Endothelial cell of umbilical vein (primary cell): ENCODE results near the gene KIAA0825. TPM values are rescaled to one million over a fixed set of nuclear protein-coding genes. Genes with fewer than 3 reads are reported as not detected.

Experiments used
- BruUV-seq: library from RNA; stranded (reverse); fragments of 400-500 nt; replicated peaks from 2 replicates; lab custom pipeline; 2021; lab: Mats Ljungman, UMichigan
- CTCF ChIA-PET: fragments of 300-600, 350-600 bp; sonication (Branson Sonifier 250); formaldehyde crosslinking; loops from one replicate; lab custom pipeline; 2021; ENCODE audit warnings: antibody characterized with exemption, inconsistent platforms; lab: Charles Lee
- POLR2A ChIA-PET: fragments of 300-600, 350-600 bp; sonication (Branson Sonifier 250); formaldehyde crosslinking; loops from one replicate; lab custom pipeline; 2021; ENCODE audit warnings: antibody characterized with exemption, inconsistent platforms; lab: Charles Lee
- DNase-seq: peaks from one replicate; pipeline ENCODE4 v3.0.0-alpha.2; 2011; ENCODE audit warnings: low read depth, low spot score
- FAIRE-seq: peaks from 2 replicates; lab custom pipeline; 2011; peaks lifted over from hg19 to GRCh38; lab: Jason Lieb, UNC
- H2AFZ ChIP-seq: 2 replicates; pipeline ENCODE4 v1.6.0; 2012; ENCODE audit warnings: low read depth, low read length, control low read depth, inconsistent platforms
- H3K27ac ChIP-seq: 2 replicates; pipeline ENCODE4 v1.5.1; 2011; ENCODE audit warnings: low read depth, mild to moderate bottlenecking, control low read depth, low read length, moderate library complexity; ENCODE audit not compliant: insufficient read depth
- H3K27me3 ChIP-seq, 2 experiments: 2 replicates each; pipeline versions ENCODE4 v1.6.0 to v1.6.1; 2011; ENCODE audit warnings: low read length in 2 of 2, mixed read lengths in 1 of 2; ENCODE audit not compliant: control insufficient read depth in 2 of 2, insufficient read depth in 2 of 2
- H3K36me3 ChIP-seq, 2 experiments: 2 replicates in 1 of 2; 3 replicates in 1 of 2; pipeline ENCODE4 v1.5.1; 2011; ENCODE audit warnings: low read length in 2 of 2, mild to moderate bottlenecking in 1 of 2, moderate library complexity in 1 of 2; ENCODE audit not compliant: control insufficient read depth in 2 of 2, insufficient read depth in 2 of 2; ENCODE audit errors: extremely low read depth in 1 of 2
- H3K4me1 ChIP-seq: 3 replicates; pipeline ENCODE4 v1.5.1; 2011; ENCODE audit warnings: mild to moderate bottlenecking, low read length; ENCODE audit not compliant: control insufficient read depth, insufficient read depth; ENCODE audit errors: extremely low read depth
- H3K4me2 ChIP-seq: 2 replicates; pipeline ENCODE4 v1.6.1; 2011; ENCODE audit warnings: low read length, control low read depth, mixed read lengths; ENCODE audit not compliant: insufficient read depth
- H3K4me3 ChIP-seq, 3 experiments: fragments of 200-600 bp in 1 of 3; sonication (generic), shearing (Covaris generic) in 1 of 3; replicated peaks in 1 of 3; 2 replicates each; pipeline ENCODE4 v1.5.1; 2011 to 2016; ENCODE audit warnings: control low read depth in 3 of 3, low read length in 3 of 3, mild to moderate bottlenecking in 2 of 3, inconsistent platforms in 1 of 3, low read depth in 1 of 3, moderate library complexity in 1 of 3; ENCODE audit not compliant: insufficient read depth in 1 of 3
- H3K79me2 ChIP-seq: 2 replicates; pipeline ENCODE4 v1.6.0; 2012; ENCODE audit warnings: low read length, inconsistent platforms; ENCODE audit not compliant: control insufficient read depth, insufficient read depth
- H3K9ac ChIP-seq: replicated peaks from 2 replicates; pipeline ENCODE3; 2011; ENCODE audit warnings: low read length, control low read depth; ENCODE audit not compliant: insufficient read depth; ENCODE audit errors: extremely low read depth
- H3K9me1 ChIP-seq: replicated peaks from 3 replicates; pipeline ENCODE4 v1.6.0; 2011; ENCODE audit warnings: mild to moderate bottlenecking, low read length; ENCODE audit not compliant: control insufficient read depth, insufficient read depth; ENCODE audit errors: extremely low read depth
- H3K9me3 ChIP-seq: replicated peaks from 2 replicates; pipeline ENCODE4 v1.5.1; 2012; ENCODE audit warnings: low read length, inconsistent platforms; ENCODE audit not compliant: control insufficient read depth, insufficient read depth
- H4K20me1 ChIP-seq: replicated peaks from 2 replicates; pipeline ENCODE3; 2011; ENCODE audit warnings: mild to moderate bottlenecking, low read length; ENCODE audit not compliant: control insufficient read depth, insufficient read depth; ENCODE audit errors: extremely low read depth
- CTCF ChIP-seq, 2 donors: IDR thresholded peaks; 1 replicate in 1 of 2; 2 replicates in 1 of 2; pipeline ENCODE4 v1.5.1; 2011; ENCODE audit warnings: low read length in 2 of 2, mild to moderate bottlenecking in 2 of 2, moderate library complexity in 2 of 2, control low read depth in 1 of 2, inconsistent platforms in 1 of 2, low read depth in 1 of 2; ENCODE audit not compliant: insufficient read depth in 1 of 2; ENCODE audit errors: extremely low read depth in 1 of 2
- EZH2 ChIP-seq: IDR thresholded peaks from 2 replicates; pipeline ENCODE4 v1.6.1; 2012; ENCODE audit warnings: borderline replicate concordance, low read depth, mild to moderate bottlenecking, moderate library complexity, low read length, inconsistent platforms; ENCODE audit not compliant: severe bottlenecking
- FOS ChIP-seq: IDR thresholded peaks from 2 replicates; pipeline ENCODE4 v1.6.1; 2011; ENCODE audit warnings: mild to moderate bottlenecking, low read length, moderate library complexity, borderline replicate concordance; ENCODE audit not compliant: insufficient read depth
- GATA2 ChIP-seq: IDR thresholded peaks from 2 replicates; pipeline ENCODE4 v1.7.0; 2011; ENCODE audit warnings: low read depth, mild to moderate bottlenecking, moderate library complexity, mixed read lengths, low read length; ENCODE audit not compliant: insufficient read length, insufficient read depth
- JUN ChIP-seq: IDR thresholded peaks from 2 replicates; pipeline ENCODE4 v1.6.1; 2011; ENCODE audit warnings: borderline replicate concordance, low read depth; ENCODE audit not compliant: insufficient read length, insufficient read depth
- MAX ChIP-seq: IDR thresholded peaks from 2 replicates; pipeline ENCODE4 v1.6.1; 2011; ENCODE audit not compliant: insufficient read depth, insufficient read length
- MYC ChIP-seq: IDR thresholded peaks from one replicate; pipeline ENCODE4 v1.6.1; 2011; ENCODE audit warnings: mild to moderate bottlenecking, low read depth, low read length
- POLR2A ChIP-seq: IDR thresholded peaks from 2 replicates; pipeline ENCODE4 v1.6.1; 2012; ENCODE audit warnings: low read depth, mild to moderate bottlenecking, control low read depth, low read length
- POLR2AphosphoS5 ChIP-seq: IDR thresholded peaks from 2 replicates; pipeline ENCODE4 v1.6.1; 2012; ENCODE audit warnings: low read depth, mild to moderate bottlenecking, control low read depth, low read length, moderate library complexity; ENCODE audit not compliant: insufficient read depth
- dilution Hi-C: fragments of 300-500 bp; cut with MboI; formaldehyde crosslinking; loops from one replicate; pipeline ENCODE4 v1.15.0; 2019; ENCODE audit warnings: low sequenced_read_pairs; ENCODE audit not compliant: extremely low pct_ligation_motif_present
- intact Hi-C: fragments of 100-400 bp; cut with micrococcal nuclease; formaldehyde crosslinking; loops from one replicate; pipeline ENCODE4 v1.10.0; 2022
- polyA plus RNA-seq, 4 experiments: library from polyadenylated mRNA; depleted of rRNA in 3 of 4; stranded (reverse) in 3 of 4; unstranded in 1 of 4; fragments of >200 nt; gene quantifications; 2 replicates each; pipeline versions ENCODE4 v1.2.1 to v1.2.3, GENCODE V29; 2011 to 2012; ENCODE audit warnings: missing spikeins in 1 of 4
- total RNA-seq: library from RNA; stranded (reverse); gene quantifications from 2 replicates; pipeline ENCODE4 v1.2.3, GENCODE V29; 2021

KIAA0825 gene
- total and polyA plus RNA-seq, 2 donors (not counting 3 experiments of a cell fraction or from before 2014, with no cell fraction given) = 0.15 to 1.1 TPM

- H3K36me3 ChIP-seq = no peaks in the 10 kb centered on the region
- H3K9me3 ChIP-seq = no peaks in the 10 kb centered on the region
- no peaks in the 10 kb centered on the region for H3K27me3 ChIP-seq
- H3K9me1 ChIP-seq = no peaks in the 10 kb centered on the region
- no peak overlapping the region for H3K9ac ChIP-seq
- POLR2A ChIA-PET = no interaction called here
- peaks cover 2% of the 10 kb centered on the region for H3K4me1 ChIP-seq
- H3K4me3 ChIP-seq = no peak overlapping the region
- no peak overlapping the region for H2AFZ ChIP-seq
- TF ChIP-seq JUN (no peak), POLR2AphosphoS5 (no peak), CTCF (IDR thresholded peaks at IDR 0.05; ENCODE audit: extremely low read depth in 1 of 2, insufficient read depth in 1 of 2, low read depth in 1 of 2, low read length in 2 of 2) (no peak), GATA2 (no peak), EZH2 (no peak), MYC (no peak), FOS (no peak), POLR2A (no peak), MAX (no peak)
- DNase-seq (no peak), FAIRE-seq (no peak)
- H3K79me2 ChIP-seq = peaks cover under 1% of the 10 kb centered on the region
- no peak overlapping the region for H3K4me2 ChIP-seq
- intact Hi-C loops (no loop called here), dilution Hi-C loops (no loop called here)
- CTCF ChIA-PET = interaction anchor here (0.5 to 1.1 kb wide), 2 partner anchors 106 to 197 kb away, joined by 3 read pairs; no protein-coding TSS in a partner anchor
- no peaks in the 10 kb centered on the region for H4K20me1 ChIP-seq
- BruUV-seq = no TSS peak
- H3K27ac ChIP-seq = no peak overlapping the region
Measured at GRCh38 chr5:94632024-94632423, 13.6 kb upstream of the KIAA0825 start.
